Measurements from ENCODE around the gene RPS15.

- no peak for TF ChIP-seq CTCF (IDR thresholded peaks at IDR 0.05)
- no peak for TF ChIP-seq POLR2A (IDR thresholded peaks at IDR 0.05)
Measured at GRCh38 chr19:1428738-1429391, 9.3 kb upstream of the RPS15 start.

Measured in right lobe of liver (tissue), 4 donors.